WTC11 (cell line): ENCODE measurements around the gene CDK4. TPM values are rescaled to one million over a fixed set of nuclear protein-coding genes. Genes with fewer than 3 reads are reported as not detected.

Source experiments
- ATAC-seq: fragments of 200-7000 bp; cut with Tn5 transposase; 2 replicates; pipeline ENCODE4 v1.10.0; 2021; ENCODE audit warnings: mild to moderate bottlenecking, moderate library complexity
- CTCF ChIA-PET: fragments of 300-600 bp; sonication (Branson Sonifier 250); formaldehyde crosslinking; loops from one replicate; lab custom pipeline; 2021; ENCODE audit warnings: antibody characterized with exemption; lab: Charles Lee
- POLR2A ChIA-PET: fragments of 350-600 bp; sonication (Branson Sonifier 250); formaldehyde crosslinking; loops from one replicate; lab custom pipeline; 2021; ENCODE audit warnings: antibody characterized with exemption; lab: Charles Lee
- DNase-seq: peaks from one replicate; pipeline ENCODE4 v3.0.0; 2021; ENCODE audit warnings: low spot score
- H3K27ac Mint-ChIP-seq: 2 replicates; pipeline ENCODE4 v1.8.0; 2021; ENCODE audit warnings: mixed read lengths
- H3K27me3 Mint-ChIP-seq: 2 replicates; pipeline ENCODE4 v1.8.0; 2021; ENCODE audit warnings: low read depth, mild to moderate bottlenecking, moderate library complexity, mixed read lengths
- H3K36me3 Mint-ChIP-seq: 2 replicates; pipeline ENCODE4 v1.8.0; 2021; ENCODE audit warnings: mixed read lengths
- H3K4me1 Mint-ChIP-seq: 2 replicates; pipeline ENCODE4 v1.8.0; 2022; ENCODE audit warnings: mixed read lengths
- H3K4me3 Mint-ChIP-seq: 2 replicates; pipeline ENCODE4 v1.8.0; 2021; ENCODE audit warnings: mild to moderate bottlenecking, moderate library complexity, mixed read lengths
- H3K9me3 Mint-ChIP-seq: 2 replicates; pipeline ENCODE4 v1.8.0; 2021; ENCODE audit warnings: mixed read lengths
- CBFB ChIP-seq: sonication (generic); formaldehyde crosslinking; IDR thresholded peaks from 2 replicates; pipeline ENCODE4 v1.8.1; 2022; ENCODE audit warnings: mild to moderate bottlenecking, low read depth, missing genetic modification reagents
- ETV6 ChIP-seq: sonication (generic); formaldehyde crosslinking; IDR thresholded peaks from 2 replicates; pipeline ENCODE4 v1.8.1; 2022; ENCODE audit warnings: mild to moderate bottlenecking, missing genetic modification reagents
- GRHL2 ChIP-seq: fragments of 250-450 bp; sonication (Bioruptor Pico); IDR thresholded peaks from 2 replicates; pipeline ENCODE4 v1.8.0; 2022; ENCODE audit warnings: mild to moderate bottlenecking, moderate library complexity; ENCODE audit not compliant: insufficient replicate concordance, severe bottlenecking
- IRF2 ChIP-seq: sonication (generic); formaldehyde crosslinking; IDR thresholded peaks from 2 replicates; pipeline ENCODE4 v1.8.0; 2022; ENCODE audit warnings: low read depth, missing genetic modification reagents, borderline replicate concordance
- NFATC4 ChIP-seq: fragments of 250-450 bp; sonication (Bioruptor Pico); IDR thresholded peaks from 2 replicates; pipeline ENCODE4 v1.9.0; 2021; ENCODE audit warnings: mild to moderate bottlenecking
- NR1H2 ChIP-seq: sonication (generic); formaldehyde crosslinking; IDR thresholded peaks from 2 replicates; pipeline ENCODE4 v1.9.0; 2021; ENCODE audit warnings: mild to moderate bottlenecking, moderate library complexity, missing genetic modification reagents
- SMAD3 ChIP-seq: sonication (generic); formaldehyde crosslinking; IDR thresholded peaks from 2 replicates; pipeline ENCODE4 v1.8.0; 2022; ENCODE audit warnings: missing genetic modification reagents, mild to moderate bottlenecking, borderline replicate concordance
- SOX15 ChIP-seq: fragments of 250-450 bp; sonication (Bioruptor Pico); IDR thresholded peaks from 2 replicates; pipeline ENCODE4 v1.9.0; 2021; ENCODE audit warnings: mild to moderate bottlenecking
- ZBTB21 ChIP-seq: sonication (generic); formaldehyde crosslinking; IDR thresholded peaks from 2 replicates; pipeline ENCODE4 v1.8.1; 2023; ENCODE audit warnings: mild to moderate bottlenecking, missing genetic modification reagents, borderline replicate concordance
- ZNF423 ChIP-seq: fragments of 250-450 bp; sonication (Bioruptor Pico); IDR thresholded peaks from 2 replicates; pipeline ENCODE4 v2.1.2; 2022; ENCODE audit warnings: mild to moderate bottlenecking, moderate library complexity
- total RNA-seq: library from RNA; stranded (reverse); gene quantifications from 3 replicates; pipeline ENCODE4 v1.2.3, GENCODE V29; 2021
- TF ChIP-seq, protein P1 (sequence below): sonication (generic); formaldehyde crosslinking; IDR thresholded peaks from 2 replicates; pipeline ENCODE4 v1.8.0; 2022; ENCODE audit warnings: mild to moderate bottlenecking, missing genetic modification reagents
- TF ChIP-seq, protein P2 (sequence below): sonication (generic); formaldehyde crosslinking; IDR thresholded peaks from 2 replicates; pipeline ENCODE4 v1.8.1; 2023; ENCODE audit warnings: mild to moderate bottlenecking, missing genetic modification reagents
- TF ChIP-seq, protein P3 (sequence below): fragments of 250-450 bp; sonication (Bioruptor Pico); IDR thresholded peaks from 2 replicates; pipeline ENCODE4 v1.9.0; 2021; ENCODE audit warnings: mild to moderate bottlenecking
- TF ChIP-seq, protein P4 (sequence below): sonication (generic); formaldehyde crosslinking; IDR thresholded peaks from 2 replicates; pipeline ENCODE4 v1.8.1; 2023; ENCODE audit warnings: mild to moderate bottlenecking, missing genetic modification reagents
- TF ChIP-seq, protein P5 (sequence below): sonication (generic); formaldehyde crosslinking; IDR thresholded peaks from 2 replicates; pipeline ENCODE4 v1.8.0; 2023; ENCODE audit warnings: missing genetic modification reagents

CDK4 gene
- total RNA-seq, 1 experiment from 2014 or later, result 152 TPM

DNA sequence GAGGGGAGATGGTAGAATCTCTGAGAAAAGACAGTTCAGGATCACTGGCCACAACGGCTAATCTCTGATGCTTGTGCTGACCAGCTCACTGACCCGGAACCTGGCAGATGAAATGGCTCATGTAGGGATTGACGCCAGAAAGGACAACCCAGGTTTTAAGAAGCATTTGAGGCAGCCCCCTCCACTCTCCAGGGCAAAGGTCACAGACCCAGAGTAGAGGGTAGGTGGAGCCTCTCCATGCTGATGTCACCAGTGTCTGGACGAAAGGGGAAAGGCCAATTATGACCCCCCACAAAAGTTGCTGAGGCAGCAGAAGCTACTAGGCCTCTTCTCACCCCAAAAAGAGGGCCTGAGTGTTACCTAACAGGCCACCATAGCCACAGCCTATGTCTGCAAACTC is 18.6 kb upstream of the CDK4 start (continued):
- TF ChIP-seq, protein P1, sequence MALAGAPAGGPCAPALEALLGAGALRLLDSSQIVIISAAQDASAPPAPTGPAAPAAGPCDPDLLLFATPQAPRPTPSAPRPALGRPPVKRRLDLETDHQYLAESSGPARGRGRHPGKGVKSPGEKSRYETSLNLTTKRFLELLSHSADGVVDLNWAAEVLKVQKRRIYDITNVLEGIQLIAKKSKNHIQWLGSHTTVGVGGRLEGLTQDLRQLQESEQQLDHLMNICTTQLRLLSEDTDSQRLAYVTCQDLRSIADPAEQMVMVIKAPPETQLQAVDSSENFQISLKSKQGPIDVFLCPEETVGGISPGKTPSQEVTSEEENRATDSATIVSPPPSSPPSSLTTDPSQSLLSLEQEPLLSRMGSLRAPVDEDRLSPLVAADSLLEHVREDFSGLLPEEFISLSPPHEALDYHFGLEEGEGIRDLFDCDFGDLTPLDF (CRISPR knock-in tag), result no peak
- TF ChIP-seq GRHL2 (no peak), SOX15 (CRISPR knock-in tag) (no peak)
- TF ChIP-seq, protein P2, sequence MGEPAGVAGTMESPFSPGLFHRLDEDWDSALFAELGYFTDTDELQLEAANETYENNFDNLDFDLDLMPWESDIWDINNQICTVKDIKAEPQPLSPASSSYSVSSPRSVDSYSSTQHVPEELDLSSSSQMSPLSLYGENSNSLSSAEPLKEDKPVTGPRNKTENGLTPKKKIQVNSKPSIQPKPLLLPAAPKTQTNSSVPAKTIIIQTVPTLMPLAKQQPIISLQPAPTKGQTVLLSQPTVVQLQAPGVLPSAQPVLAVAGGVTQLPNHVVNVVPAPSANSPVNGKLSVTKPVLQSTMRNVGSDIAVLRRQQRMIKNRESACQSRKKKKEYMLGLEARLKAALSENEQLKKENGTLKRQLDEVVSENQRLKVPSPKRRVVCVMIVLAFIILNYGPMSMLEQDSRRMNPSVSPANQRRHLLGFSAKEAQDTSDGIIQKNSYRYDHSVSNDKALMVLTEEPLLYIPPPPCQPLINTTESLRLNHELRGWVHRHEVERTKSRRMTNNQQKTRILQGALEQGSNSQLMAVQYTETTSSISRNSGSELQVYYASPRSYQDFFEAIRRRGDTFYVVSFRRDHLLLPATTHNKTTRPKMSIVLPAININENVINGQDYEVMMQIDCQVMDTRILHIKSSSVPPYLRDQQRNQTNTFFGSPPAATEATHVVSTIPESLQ, result no peak
- TF ChIP-seq, protein P3, sequence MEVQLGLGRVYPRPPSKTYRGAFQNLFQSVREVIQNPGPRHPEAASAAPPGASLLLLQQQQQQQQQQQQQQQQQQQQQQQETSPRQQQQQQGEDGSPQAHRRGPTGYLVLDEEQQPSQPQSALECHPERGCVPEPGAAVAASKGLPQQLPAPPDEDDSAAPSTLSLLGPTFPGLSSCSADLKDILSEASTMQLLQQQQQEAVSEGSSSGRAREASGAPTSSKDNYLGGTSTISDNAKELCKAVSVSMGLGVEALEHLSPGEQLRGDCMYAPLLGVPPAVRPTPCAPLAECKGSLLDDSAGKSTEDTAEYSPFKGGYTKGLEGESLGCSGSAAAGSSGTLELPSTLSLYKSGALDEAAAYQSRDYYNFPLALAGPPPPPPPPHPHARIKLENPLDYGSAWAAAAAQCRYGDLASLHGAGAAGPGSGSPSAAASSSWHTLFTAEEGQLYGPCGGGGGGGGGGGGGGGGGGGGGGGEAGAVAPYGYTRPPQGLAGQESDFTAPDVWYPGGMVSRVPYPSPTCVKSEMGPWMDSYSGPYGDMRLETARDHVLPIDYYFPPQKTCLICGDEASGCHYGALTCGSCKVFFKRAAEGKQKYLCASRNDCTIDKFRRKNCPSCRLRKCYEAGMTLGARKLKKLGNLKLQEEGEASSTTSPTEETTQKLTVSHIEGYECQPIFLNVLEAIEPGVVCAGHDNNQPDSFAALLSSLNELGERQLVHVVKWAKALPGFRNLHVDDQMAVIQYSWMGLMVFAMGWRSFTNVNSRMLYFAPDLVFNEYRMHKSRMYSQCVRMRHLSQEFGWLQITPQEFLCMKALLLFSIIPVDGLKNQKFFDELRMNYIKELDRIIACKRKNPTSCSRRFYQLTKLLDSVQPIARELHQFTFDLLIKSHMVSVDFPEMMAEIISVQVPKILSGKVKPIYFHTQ, result no peak
- TF ChIP-seq, all 79 proteins: peak for 0

DNA sequence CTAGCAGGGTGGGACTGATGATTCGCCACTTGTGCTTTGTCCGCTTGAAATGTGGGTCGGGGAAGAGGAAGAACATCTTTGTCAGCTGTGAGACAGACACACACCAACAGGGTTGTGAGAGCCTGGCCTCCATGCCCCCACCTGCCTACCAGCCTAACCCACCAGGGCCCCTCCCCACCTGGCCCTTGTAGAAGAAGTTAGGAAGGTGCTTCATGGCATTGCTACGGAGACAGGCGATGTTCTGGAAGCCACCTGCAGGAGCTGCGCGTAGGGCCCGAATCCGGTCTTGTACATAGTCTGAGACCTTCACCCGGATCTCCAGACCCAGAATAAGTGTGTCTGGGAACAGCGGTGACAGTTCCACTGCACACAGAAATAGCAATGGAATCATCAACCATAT is 17.5 kb upstream of the CDK4 start:
- no peak overlapping the region for H3K27ac Mint-ChIP-seq
- TF ChIP-seq, protein P4, sequence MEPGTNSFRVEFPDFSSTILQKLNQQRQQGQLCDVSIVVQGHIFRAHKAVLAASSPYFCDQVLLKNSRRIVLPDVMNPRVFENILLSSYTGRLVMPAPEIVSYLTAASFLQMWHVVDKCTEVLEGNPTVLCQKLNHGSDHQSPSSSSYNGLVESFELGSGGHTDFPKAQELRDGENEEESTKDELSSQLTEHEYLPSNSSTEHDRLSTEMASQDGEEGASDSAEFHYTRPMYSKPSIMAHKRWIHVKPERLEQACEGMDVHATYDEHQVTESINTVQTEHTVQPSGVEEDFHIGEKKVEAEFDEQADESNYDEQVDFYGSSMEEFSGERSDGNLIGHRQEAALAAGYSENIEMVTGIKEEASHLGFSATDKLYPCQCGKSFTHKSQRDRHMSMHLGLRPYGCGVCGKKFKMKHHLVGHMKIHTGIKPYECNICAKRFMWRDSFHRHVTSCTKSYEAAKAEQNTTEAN (CRISPR knock-in tag), result no peak
- TF ChIP-seq ZBTB21 (CRISPR knock-in tag) (no peak), NR1H2 (no peak), NFATC4 (CRISPR knock-in tag) (no peak)
- TF ChIP-seq, all 79 proteins: peak for 0
- no peaks in the 10 kb centered on the region for H3K9me3 Mint-ChIP-seq
- peaks cover 23% of the 10 kb centered on the region for H3K36me3 Mint-ChIP-seq
- ATAC-seq (no peak), DNase-seq (no peak)
- ChIA-PET CTCF (no interaction called here), POLR2A (no interaction called here)
- H3K4me3 Mint-ChIP-seq, result no peak overlapping the region
- peaks cover 27% of the 10 kb centered on the region for H3K4me1 Mint-ChIP-seq
- peaks cover 54% of the 10 kb centered on the region for H3K27me3 Mint-ChIP-seq

DNA sequence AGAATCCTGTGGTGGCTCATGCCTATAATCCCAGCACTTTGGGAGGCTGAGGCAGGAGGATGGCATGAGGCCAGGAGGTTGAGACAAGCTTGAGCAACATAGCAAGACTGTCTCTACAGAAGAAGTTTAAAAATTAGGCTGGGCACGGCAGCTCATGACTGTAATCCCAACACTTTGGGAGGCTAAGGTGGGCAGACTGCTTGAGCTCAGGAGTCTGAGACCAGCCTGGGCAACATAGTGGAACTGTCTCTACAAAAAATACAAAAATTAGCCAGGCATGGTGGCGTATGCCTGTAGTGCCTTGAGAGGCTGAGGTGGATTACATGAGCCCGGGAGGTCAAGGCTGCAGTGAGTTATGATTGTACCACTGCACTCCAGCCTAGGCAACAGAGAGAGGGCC is 15.8 kb upstream of the CDK4 start:
- Mint-ChIP-seq H3K9me3 (no peaks in the 10 kb centered on the region), H3K4me3 (no peak overlapping the region), H3K4me1 (peaks cover 37% of the 10 kb centered on the region), H3K36me3 (peaks cover 23% of the 10 kb centered on the region), H3K27me3 (peaks cover 58% of the 10 kb centered on the region), H3K27ac (no peak overlapping the region)
- ATAC-seq (no peak), DNase-seq (no peak)
- ChIA-PET CTCF (interaction anchor here (1.1 to 5.3 kb wide), 3 partner anchors 11 to 16 kb away, joined by 3 to 80 read pairs (median 4); partner anchors contain the start of gene CDK4), POLR2A (interaction anchor here (0.9 to 1.3 kb wide), 2 partner anchors 15 to 23 kb away, joined by 3 to 4 read pairs; partner anchors contain the start of genes TSFM and TSPAN31)
- TF ChIP-seq ZNF423 (CRISPR knock-in tag), result no peak
- no peak for TF ChIP-seq CBFB (CRISPR knock-in tag)
- TF ChIP-seq ETV6, result no peak
- no peak for TF ChIP-seq SMAD3

DNA sequence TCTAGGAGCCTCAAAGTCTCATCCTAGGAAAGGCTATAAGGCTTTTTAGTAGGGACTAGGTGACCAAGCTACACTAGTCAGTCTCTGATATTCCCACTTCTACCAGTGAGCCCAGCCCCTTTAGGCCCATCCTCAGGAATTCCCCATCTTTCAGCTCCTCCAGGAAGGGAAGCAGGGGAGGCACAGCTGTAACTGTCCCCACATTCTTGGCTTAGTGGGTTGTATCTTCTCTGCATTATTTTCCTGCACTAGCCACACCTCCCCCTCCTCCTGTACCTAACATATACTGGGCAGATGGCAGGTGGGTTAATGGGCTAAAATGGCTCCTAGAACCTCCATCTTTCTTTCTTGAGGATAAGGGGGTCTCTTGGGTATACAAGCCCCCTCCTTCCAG is 15.2 kb upstream of the CDK4 start:
- TF ChIP-seq ZNF423 (CRISPR knock-in tag), result no peak
- TF ChIP-seq, protein P5, sequence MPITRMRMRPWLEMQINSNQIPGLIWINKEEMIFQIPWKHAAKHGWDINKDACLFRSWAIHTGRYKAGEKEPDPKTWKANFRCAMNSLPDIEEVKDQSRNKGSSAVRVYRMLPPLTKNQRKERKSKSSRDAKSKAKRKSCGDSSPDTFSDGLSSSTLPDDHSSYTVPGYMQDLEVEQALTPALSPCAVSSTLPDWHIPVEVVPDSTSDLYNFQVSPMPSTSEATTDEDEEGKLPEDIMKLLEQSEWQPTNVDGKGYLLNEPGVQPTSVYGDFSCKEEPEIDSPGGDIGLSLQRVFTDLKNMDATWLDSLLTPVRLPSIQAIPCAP, result no peak
- no peak for TF ChIP-seq IRF2 (CRISPR knock-in tag)
- Mint-ChIP-seq H3K27ac (no peak overlapping the region), H3K9me3 (no peaks in the 10 kb centered on the region), H3K27me3 (peaks cover 61% of the 10 kb centered on the region), H3K4me3 (peak overlapping the region; percentile 74), H3K4me1 (peaks cover 36% of the 10 kb centered on the region), H3K36me3 (peaks cover 23% of the 10 kb centered on the region)
- CTCF ChIA-PET, result interaction anchor here (1.0 to 5.3 kb wide), 7 partner anchors 11 to 156 kb away, joined by 3 to 80 read pairs (median 3); partner anchors contain the start of genes ARHGEF25 and CDK4
- POLR2A ChIA-PET, result interaction anchor here (0.9 to 1.3 kb wide), 2 partner anchors 16 to 23 kb away, joined by 3 to 4 read pairs; partner anchors contain the start of genes TSFM and TSPAN31
- ATAC-seq, result no peak
- no peak for DNase-seq
